Transverse colon (tissue), 3 donors: ENCODE data around the gene INTS15.

Experiments used
- EP300 ChIP-seq: sonication (generic); formaldehyde crosslinking; IDR thresholded peaks from one replicate; pipeline ENCODE4 v1.6.1; 2017; ENCODE audit warnings: antibody characterized with exemption, low read depth
- POLR2A ChIP-seq: fragments of 450-650 bp; IDR thresholded peaks from one replicate; pipeline ENCODE4 v1.6.1; 2016; ENCODE audit warnings: antibody characterized with exemption, mild to moderate bottlenecking, moderate library complexity
- TF ChIP-seq, protein P1 (sequence below), 5 experiments: fragments of 200-600 bp in 3 of 5; fragments of 450-650 bp in 2 of 5; sonication (generic) in 3 of 5; IDR thresholded peaks; 1 replicate in 2 of 5; 2 replicates in 3 of 5; pipeline ENCODE4 v1.5.1; 2016 to 2017; ENCODE audit warnings: antibody characterized with exemption in 5 of 5, inconsistent platforms in 3 of 5, mild to moderate bottlenecking in 2 of 5, moderate library complexity in 1 of 5

DNA sequence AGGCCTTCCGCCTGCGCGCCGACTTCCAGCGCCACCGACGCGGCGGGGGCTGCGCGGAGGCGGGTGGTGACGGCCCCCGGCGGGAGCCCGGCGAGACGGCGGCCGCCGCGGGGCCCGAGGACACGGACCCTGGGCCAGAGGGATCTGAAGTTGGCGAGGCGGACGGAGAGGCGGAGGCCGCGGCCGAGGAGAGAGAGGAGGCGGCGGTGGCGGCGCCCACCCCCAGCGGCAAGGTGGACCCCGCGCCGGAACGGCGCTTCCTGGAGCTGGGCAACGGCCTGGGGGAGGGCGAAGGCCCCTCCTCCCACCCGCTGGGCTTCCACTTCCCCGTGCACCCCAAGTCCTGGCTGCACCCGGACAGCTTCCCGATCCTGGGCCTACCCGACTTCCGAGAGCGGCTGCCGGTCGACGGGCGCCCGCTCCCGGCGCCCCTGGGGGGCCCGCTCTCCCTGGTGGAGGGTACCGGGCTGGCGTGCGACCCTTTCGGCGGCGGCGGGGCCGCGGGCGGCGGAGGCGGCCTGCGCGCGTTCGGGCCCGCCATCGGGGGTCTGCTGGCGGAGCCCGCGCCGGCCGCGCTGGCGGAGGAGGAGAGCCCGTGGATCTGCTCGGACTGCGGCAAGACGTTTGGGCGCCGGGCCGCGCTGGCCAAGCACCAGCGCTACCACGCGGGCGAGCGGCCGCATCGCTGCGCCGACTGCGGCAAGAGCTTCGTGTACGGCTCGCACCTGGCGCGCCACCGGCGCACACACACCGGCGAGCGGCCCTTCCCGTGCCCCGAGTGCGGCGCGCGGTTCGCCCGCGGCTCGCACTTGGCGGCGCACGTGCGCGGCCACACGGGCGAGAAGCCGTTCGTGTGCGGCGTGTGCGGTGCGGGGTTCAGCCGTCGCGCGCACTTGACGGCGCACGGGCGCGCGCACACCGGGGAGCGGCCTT is 63.5 kb downstream of the INTS15 start:
- TF ChIP-seq, protein P1, sequence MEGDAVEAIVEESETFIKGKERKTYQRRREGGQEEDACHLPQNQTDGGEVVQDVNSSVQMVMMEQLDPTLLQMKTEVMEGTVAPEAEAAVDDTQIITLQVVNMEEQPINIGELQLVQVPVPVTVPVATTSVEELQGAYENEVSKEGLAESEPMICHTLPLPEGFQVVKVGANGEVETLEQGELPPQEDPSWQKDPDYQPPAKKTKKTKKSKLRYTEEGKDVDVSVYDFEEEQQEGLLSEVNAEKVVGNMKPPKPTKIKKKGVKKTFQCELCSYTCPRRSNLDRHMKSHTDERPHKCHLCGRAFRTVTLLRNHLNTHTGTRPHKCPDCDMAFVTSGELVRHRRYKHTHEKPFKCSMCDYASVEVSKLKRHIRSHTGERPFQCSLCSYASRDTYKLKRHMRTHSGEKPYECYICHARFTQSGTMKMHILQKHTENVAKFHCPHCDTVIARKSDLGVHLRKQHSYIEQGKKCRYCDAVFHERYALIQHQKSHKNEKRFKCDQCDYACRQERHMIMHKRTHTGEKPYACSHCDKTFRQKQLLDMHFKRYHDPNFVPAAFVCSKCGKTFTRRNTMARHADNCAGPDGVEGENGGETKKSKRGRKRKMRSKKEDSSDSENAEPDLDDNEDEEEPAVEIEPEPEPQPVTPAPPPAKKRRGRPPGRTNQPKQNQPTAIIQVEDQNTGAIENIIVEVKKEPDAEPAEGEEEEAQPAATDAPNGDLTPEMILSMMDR (IDR thresholded peaks at IDR 0.05): no peak
- no peak for TF ChIP-seq EP300
- no peak for TF ChIP-seq POLR2A
